ENCODE measurements around the gene GGTLC1.

DNA sequence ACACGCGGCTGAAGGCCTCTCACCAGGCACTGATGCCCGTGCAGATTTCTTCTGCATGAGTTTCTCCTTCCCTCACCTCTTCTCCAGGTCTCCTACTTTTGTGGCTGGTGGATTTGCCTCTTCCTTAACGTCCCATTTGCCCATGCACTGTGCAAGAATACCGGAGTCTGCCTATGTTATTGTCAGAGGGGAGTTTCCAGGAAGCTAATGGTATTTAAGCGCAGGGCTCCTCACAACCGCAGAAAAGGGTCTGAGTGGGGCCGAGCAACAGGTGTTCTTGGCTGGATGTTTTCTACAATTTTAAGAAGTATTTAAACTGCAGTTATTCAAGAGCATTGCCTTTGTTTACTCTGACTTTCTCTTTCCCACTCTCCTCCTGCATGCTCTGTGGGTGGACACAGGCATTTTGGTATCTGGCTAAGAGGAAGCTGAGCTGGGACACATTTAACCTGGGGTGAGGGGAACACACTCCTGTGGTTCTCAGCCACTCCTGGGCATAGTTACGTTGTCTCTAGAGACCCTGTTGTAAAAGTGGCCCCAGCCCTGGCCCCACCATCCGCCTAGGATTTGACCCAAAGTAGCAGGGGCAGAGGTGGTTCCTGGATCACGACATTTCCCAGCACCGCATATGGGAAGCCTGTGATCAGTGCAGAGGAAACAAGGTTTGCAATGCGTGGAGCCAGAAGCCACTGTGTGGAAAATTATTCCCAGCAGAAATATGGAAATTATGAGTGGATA is 34.4 kb downstream of the GGTLC1 start:
- TF ChIP-seq CTCF (IDR thresholded peaks at IDR 0.05; ENCODE audit: low read depth, low read length, poor library complexity, severe bottlenecking) (no peak), EZH2phosphoT487 (IDR thresholded peaks at IDR 0.05; ENCODE audit: borderline replicate concordance, low read length) (no peak)

Data from DOHH2 (cell line).